Measurements from ENCODE around the gene PLXNA2. TPM values are rescaled to one million over a fixed set of nuclear protein-coding genes. Genes with fewer than 3 reads are reported as not detected.

The PLXNA2 gene
- total and polyA plus RNA-seq, 2 donors = 1.9 to 5.6 TPM

DNA sequence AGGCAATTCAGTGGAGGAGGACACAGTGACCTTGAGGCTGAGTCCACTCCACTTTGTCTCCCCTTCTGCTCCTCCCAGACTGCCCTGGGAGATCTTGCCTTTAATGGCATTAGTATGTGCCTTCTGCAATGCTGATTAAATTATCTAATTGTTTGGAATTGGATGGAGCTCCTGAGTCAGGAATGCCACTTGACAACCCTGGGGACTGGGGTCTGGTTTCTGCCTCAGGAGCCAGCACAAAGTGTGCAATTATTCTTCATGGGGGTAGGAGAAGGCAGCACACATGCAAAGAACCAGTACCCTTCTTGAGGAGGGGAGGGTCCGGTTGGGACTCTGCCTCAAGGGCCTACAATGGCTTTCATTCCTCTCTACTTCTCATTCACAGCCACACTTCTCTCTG, 11.9 kb upstream of the PLXNA2 start:
- Histone ChIP-seq H3K36me3 (ENCODE audit: control insufficient read depth in 2 of 2, insufficient read depth in 2 of 2, low read length in 1 of 2) (no peaks in the 10 kb centered on the region), H3K4me3 (ENCODE audit: low read length in 2 of 2) (no peak overlapping the region), H3K27me3 (ENCODE audit: control insufficient read depth in 2 of 2, insufficient read depth in 1 of 2, low read length in 1 of 2) (peaks cover 0 to 31% of the 10 kb centered on the region in 2 donors), H3K4me1 (ENCODE audit: control insufficient read depth in 2 of 2, insufficient read depth in 2 of 2, low read length in 2 of 2) (no peaks in the 10 kb centered on the region), H3K9me3 (ENCODE audit: control insufficient read depth in 2 of 2, insufficient read depth in 1 of 2, low read length in 1 of 2) (peaks cover 0 to 3% of the 10 kb centered on the region in 2 donors), H3K27ac (ENCODE audit: low read depth in 1 of 2, low read length in 1 of 2) (no peak overlapping the region)
- WGBS = 95% methylated on average over 1 of the region's 1 CpG
- no peak for DNase-seq (ENCODE audit: low read depth in 6 of 9, low spot score in 9 of 9)

DNA sequence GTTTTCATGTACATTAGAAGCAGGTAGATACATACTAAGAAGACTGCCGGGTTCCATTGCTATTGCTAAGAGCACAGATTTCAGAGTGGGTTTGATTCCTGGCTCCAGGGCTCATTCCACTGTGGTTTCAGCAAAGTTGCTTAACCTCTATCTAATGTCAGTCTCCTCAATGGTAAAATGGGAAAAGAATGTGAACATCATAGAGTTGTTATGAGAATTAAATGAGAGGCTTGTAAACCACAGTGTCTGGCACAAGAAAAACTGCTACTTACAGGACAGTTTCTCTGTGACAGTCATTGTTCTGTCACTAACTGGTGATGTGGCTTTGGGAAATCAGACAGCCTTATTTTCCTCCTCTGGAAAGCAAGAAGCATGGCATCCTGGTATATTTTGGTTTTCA, 10.7 kb upstream of the PLXNA2 start:
- no peak for DNase-seq (ENCODE audit: low read depth in 6 of 9, low spot score in 9 of 9)
- 99% methylated on average over 1 of the region's 1 CpG for WGBS
- no peak overlapping the region for H3K4me3 ChIP-seq (ENCODE audit: low read length in 2 of 2)
- H3K9me3 ChIP-seq (ENCODE audit: control insufficient read depth in 2 of 2, insufficient read depth in 1 of 2, low read length in 1 of 2) = no peaks in the 10 kb centered on the region
- no peak overlapping the region for H3K27ac ChIP-seq (ENCODE audit: low read depth in 1 of 2, low read length in 1 of 2)
- no peaks in the 10 kb centered on the region for H3K36me3 ChIP-seq (ENCODE audit: control insufficient read depth in 2 of 2, insufficient read depth in 2 of 2, low read length in 1 of 2)
- no peaks in the 10 kb centered on the region for H3K4me1 ChIP-seq (ENCODE audit: control insufficient read depth in 2 of 2, insufficient read depth in 2 of 2, low read length in 2 of 2)
- peaks cover 0 to 44% of the 10 kb centered on the region in 2 donors for H3K27me3 ChIP-seq (ENCODE audit: control insufficient read depth in 2 of 2, insufficient read depth in 1 of 2, low read length in 1 of 2)

DNA sequence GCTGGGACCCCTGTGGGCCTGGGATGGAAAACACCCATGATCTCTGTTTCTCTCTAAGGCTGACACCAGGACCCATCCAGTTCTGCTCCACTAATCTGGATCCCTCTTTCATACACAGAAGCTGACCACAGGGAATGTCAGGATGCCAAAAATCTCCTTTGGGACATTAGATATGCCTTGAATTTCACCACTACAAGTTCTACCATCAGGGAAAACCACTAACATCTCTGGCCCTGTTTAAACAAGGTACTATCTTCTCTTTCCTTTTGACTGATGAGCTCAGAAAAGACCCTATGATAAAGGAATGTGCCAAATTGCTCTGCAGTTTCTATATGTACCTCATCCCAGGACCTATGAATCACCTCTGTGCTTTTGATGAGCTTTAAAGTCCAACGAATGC, 10.2 kb upstream of the PLXNA2 start:
- Histone ChIP-seq H3K9me3 (ENCODE audit: control insufficient read depth in 2 of 2, insufficient read depth in 1 of 2, low read length in 1 of 2) (no peaks in the 10 kb centered on the region), H3K4me3 (ENCODE audit: low read length in 2 of 2) (no peak overlapping the region), H3K27me3 (ENCODE audit: control insufficient read depth in 2 of 2, insufficient read depth in 1 of 2, low read length in 1 of 2) (peaks cover 0 to 49% of the 10 kb centered on the region in 2 donors), H3K27ac (ENCODE audit: low read depth in 1 of 2, low read length in 1 of 2) (no peak overlapping the region), H3K4me1 (ENCODE audit: control insufficient read depth in 2 of 2, insufficient read depth in 2 of 2, low read length in 2 of 2) (no peaks in the 10 kb centered on the region), H3K36me3 (ENCODE audit: control insufficient read depth in 2 of 2, insufficient read depth in 2 of 2, low read length in 1 of 2) (no peaks in the 10 kb centered on the region)
- 99% methylated on average over 1 of the region's 1 CpG for WGBS
- no peak for DNase-seq (ENCODE audit: low read depth in 6 of 9, low spot score in 9 of 9)

DNA sequence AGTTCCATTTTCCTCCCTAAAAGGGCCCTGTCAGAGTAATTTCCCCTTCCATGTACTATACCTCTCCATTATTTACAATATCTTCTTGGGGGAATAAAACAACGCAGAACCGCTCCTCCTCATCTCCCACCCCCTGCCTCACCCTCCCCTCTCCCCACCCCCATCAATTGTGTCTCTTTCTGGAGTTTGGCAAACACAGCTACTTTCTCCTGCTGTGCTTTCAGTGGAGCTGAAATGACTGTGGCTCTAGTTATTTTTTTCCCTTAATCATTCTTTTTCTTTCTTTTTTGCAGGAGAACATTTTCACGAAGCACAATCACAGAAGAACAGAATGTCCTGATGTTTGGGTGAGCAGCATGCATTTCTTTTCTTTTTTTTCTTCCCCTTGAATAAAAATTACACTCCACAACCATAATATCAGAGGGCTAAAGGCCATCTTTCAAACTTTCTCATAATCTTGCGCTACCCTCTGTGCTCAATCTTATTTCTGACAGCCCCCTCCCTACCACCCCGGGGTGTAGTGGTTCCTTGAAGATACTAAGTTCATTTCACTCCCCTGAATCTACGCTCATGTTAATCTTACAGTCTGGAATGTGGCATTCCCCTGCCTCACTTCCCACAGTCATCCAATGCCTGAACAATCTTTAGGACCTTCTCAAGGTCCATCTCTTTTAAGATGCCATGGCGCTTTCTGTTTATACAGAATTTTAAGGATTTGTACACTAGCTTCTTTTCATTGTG, 8.8 kb upstream of the PLXNA2 start:
- no peak for DNase-seq (ENCODE audit: low read depth in 6 of 9, low spot score in 9 of 9)
- Histone ChIP-seq H3K27ac (ENCODE audit: low read depth in 1 of 2, low read length in 1 of 2) (no peak overlapping the region), H3K9me3 (ENCODE audit: control insufficient read depth in 2 of 2, insufficient read depth in 1 of 2, low read length in 1 of 2) (no peaks in the 10 kb centered on the region), H3K4me3 (ENCODE audit: low read length in 2 of 2) (no peak overlapping the region), H3K36me3 (ENCODE audit: control insufficient read depth in 2 of 2, insufficient read depth in 2 of 2, low read length in 1 of 2) (no peaks in the 10 kb centered on the region), H3K27me3 (ENCODE audit: control insufficient read depth in 2 of 2, insufficient read depth in 1 of 2, low read length in 1 of 2) (peaks cover 0 to 61% of the 10 kb centered on the region in 2 donors), H3K4me1 (ENCODE audit: control insufficient read depth in 2 of 2, insufficient read depth in 2 of 2, low read length in 2 of 2) (no peaks in the 10 kb centered on the region)
- 90% methylated on average over 7 of the region's 7 CpGs for WGBS

DNA sequence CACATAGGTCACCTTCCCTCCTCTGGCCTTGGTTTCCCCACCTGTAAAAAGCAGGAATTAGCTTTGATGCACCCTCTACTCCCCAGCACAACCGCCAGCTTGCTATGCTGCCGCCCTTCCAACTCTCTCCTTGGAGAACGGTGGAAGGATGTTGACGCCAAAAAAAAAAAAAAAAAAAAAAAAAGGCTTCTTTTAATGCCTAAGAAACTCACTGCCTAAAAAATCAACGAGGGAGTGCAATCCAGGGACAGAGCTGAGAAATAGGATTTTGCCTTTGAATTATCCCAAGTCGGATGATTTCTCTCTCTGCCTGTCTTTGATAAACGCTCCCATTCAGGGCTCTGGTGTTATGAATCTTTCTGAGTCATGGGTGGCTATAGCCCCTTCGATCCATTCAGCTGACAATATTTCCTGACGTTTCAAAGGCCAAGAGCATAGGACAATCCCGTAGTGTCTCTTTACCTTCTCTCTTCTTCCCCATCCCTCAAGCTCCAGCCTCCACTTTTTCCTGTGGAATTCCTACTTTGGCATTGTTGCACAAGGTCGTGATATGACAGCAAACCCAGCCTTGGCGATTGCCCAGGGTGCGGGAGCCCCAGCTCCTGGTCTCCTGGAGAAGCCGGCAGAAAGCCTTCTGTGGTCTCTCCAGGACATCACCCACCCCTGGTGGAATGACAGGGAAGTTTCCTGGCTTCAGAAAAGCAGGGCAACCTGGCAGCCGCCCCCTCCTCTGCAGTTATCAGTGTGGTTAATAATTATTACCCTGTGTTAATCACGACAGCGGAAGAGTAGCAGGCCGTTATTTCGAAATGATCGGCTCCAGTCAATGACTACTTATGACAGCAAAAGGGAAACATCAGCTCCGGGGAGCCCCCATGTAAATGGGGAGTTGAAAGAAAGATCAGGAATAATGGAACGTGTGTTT, 8.0 kb upstream of the PLXNA2 start:
- Histone ChIP-seq H3K9me3 (ENCODE audit: control insufficient read depth in 2 of 2, insufficient read depth in 1 of 2, low read length in 1 of 2) (no peaks in the 10 kb centered on the region), H3K27ac (ENCODE audit: low read depth in 1 of 2, low read length in 1 of 2) (no peak overlapping the region), H3K4me3 (ENCODE audit: low read length in 2 of 2) (no peak overlapping the region), H3K36me3 (ENCODE audit: control insufficient read depth in 2 of 2, insufficient read depth in 2 of 2, low read length in 1 of 2) (no peaks in the 10 kb centered on the region), H3K27me3 (ENCODE audit: control insufficient read depth in 2 of 2, insufficient read depth in 1 of 2, low read length in 1 of 2) (peaks cover 0 to 62% of the 10 kb centered on the region in 2 donors), H3K4me1 (ENCODE audit: control insufficient read depth in 2 of 2, insufficient read depth in 2 of 2, low read length in 2 of 2) (no peaks in the 10 kb centered on the region)
- DNase-seq (ENCODE audit: low read depth in 6 of 9, low spot score in 9 of 9) = no peak
- 85% methylated on average over 22 of the region's 22 CpGs for WGBS

DNA sequence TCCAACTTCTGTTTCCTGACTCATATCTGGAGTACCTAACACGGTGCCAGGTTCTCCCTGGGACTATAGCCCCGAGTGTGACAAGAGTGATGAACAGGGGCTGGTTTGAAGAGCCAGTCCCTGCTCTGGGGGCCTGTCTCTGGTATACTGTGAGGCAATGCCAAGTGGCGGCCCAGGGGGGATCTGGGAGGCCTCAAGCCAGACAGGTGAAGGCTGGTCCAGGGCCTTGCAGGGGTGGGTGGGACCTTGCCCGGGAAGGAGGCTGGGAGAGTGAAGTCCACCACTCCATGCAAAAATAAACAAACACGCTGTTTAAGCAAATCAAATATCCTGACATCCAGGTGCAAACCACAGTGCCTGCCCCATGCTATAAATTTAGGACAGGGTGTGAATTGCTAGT, 6.8 kb upstream of the PLXNA2 start:
- no peak overlapping the region for H3K4me3 ChIP-seq (ENCODE audit: low read length in 2 of 2)
- H3K4me1 ChIP-seq (ENCODE audit: control insufficient read depth in 2 of 2, insufficient read depth in 2 of 2, low read length in 2 of 2) = no peaks in the 10 kb centered on the region
- H3K36me3 ChIP-seq (ENCODE audit: control insufficient read depth in 2 of 2, insufficient read depth in 2 of 2, low read length in 1 of 2) = no peaks in the 10 kb centered on the region
- no peak for DNase-seq (ENCODE audit: low read depth in 6 of 9, low spot score in 9 of 9)
- H3K27me3 ChIP-seq (ENCODE audit: control insufficient read depth in 2 of 2, insufficient read depth in 1 of 2, low read length in 1 of 2) = peaks cover 4 to 64% of the 10 kb centered on the region in 2 donors
- no peak overlapping the region for H3K27ac ChIP-seq (ENCODE audit: low read depth in 1 of 2, low read length in 1 of 2)
- no peaks in the 10 kb centered on the region for H3K9me3 ChIP-seq (ENCODE audit: control insufficient read depth in 2 of 2, insufficient read depth in 1 of 2, low read length in 1 of 2)
- 80% methylated on average over 5 of the region's 5 CpGs for WGBS

DNA sequence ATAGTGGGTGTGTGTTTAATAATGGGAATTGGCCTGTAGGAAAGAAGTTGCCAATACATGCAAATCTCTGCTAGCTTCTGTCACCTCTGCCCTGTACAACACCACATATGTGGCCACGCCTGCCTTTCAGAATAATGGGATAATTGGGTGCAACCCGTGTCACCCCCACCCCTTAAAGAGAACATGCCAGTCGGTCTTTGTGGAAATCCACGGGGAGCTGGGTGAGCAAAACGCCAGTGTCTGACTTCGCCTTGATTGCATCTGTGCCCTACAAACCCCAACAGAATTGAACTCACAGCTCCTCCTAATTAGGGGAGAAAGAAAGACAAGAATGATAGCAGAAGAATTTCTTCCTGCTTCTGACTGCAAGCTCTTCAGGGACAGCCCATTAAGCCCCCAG, 6.4 kb upstream of the PLXNA2 start:
- H3K9me3 ChIP-seq (ENCODE audit: control insufficient read depth in 2 of 2, insufficient read depth in 1 of 2, low read length in 1 of 2) = no peaks in the 10 kb centered on the region
- WGBS = 88% methylated on average over 6 of the region's 6 CpGs
- H3K36me3 ChIP-seq (ENCODE audit: control insufficient read depth in 2 of 2, insufficient read depth in 2 of 2, low read length in 1 of 2) = no peaks in the 10 kb centered on the region
- no peaks in the 10 kb centered on the region for H3K4me1 ChIP-seq (ENCODE audit: control insufficient read depth in 2 of 2, insufficient read depth in 2 of 2, low read length in 2 of 2)
- no peak for DNase-seq (ENCODE audit: low read depth in 6 of 9, low spot score in 9 of 9)
- no peak overlapping the region for H3K27ac ChIP-seq (ENCODE audit: low read depth in 1 of 2, low read length in 1 of 2)
- no peak overlapping the region for H3K4me3 ChIP-seq (ENCODE audit: low read length in 2 of 2)
- H3K27me3 ChIP-seq (ENCODE audit: control insufficient read depth in 2 of 2, insufficient read depth in 1 of 2, low read length in 1 of 2) = peaks cover 6 to 66% of the 10 kb centered on the region in 2 donors

DNA sequence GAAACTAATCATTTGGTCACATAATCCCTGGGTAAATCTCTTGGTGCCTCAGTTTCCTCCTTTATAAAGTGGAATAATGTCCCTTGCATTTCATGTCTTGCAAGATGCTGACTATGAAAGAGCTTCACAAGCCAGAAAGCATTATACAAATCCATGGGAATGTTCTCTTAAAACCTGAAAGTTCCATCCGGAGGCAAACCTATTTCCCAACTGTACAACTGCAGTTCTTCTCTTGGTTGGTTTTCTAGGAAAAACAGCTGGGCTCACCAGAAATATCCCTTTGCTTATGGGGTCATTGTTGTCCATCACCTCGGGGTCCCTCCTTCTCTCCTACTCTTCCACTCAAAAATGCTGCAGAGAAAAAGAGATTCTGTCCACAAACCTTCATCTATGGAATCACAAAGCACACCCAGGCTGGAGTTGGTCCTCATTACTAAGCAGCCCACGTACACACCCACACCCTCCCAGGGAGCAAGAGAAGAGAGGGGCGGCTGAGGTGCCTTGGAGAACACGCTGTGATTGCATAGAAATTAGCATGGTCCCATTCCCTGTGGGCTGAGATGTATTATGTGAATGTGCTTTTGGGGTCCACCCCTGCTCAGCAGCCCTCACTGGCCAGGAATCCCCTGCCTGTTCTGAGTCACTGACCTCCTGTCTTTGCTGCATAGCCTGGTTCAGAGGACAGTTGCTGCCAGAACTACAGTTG, 5.0 kb upstream of the PLXNA2 start:
- Histone ChIP-seq H3K27ac (ENCODE audit: low read depth in 1 of 2, low read length in 1 of 2) (no peak overlapping the region), H3K4me3 (ENCODE audit: low read length in 2 of 2) (no peak overlapping the region), H3K36me3 (ENCODE audit: control insufficient read depth in 2 of 2, insufficient read depth in 2 of 2, low read length in 1 of 2) (no peaks in the 10 kb centered on the region), H3K9me3 (ENCODE audit: control insufficient read depth in 2 of 2, insufficient read depth in 1 of 2, low read length in 1 of 2) (no peaks in the 10 kb centered on the region), H3K27me3 (ENCODE audit: control insufficient read depth in 2 of 2, insufficient read depth in 1 of 2, low read length in 1 of 2) (peaks cover 15 to 76% of the 10 kb centered on the region in 2 donors), H3K4me1 (ENCODE audit: control insufficient read depth in 2 of 2, insufficient read depth in 2 of 2, low read length in 2 of 2) (peaks cover 8 to 9% of the 10 kb centered on the region in 2 donors)
- WGBS = 95% methylated on average over 5 of the region's 5 CpGs
- no peak for DNase-seq (ENCODE audit: low read depth in 6 of 9, low spot score in 9 of 9)
